Superior temporal gyrus (tissue), 1 donor: ENCODE measurements around the gene HOXB8.

ENCODE experiments used
- DNase-seq: peaks from one replicate; pipeline ENCODE4 v3.0.0-alpha.2; 2016; ENCODE audit errors: extremely low spot score

HOXB8 gene

GRCh38 chr17:48583708-48584222 lies 31.3 kb downstream of the HOXB8 start:
- no peak for DNase-seq

DNA sequence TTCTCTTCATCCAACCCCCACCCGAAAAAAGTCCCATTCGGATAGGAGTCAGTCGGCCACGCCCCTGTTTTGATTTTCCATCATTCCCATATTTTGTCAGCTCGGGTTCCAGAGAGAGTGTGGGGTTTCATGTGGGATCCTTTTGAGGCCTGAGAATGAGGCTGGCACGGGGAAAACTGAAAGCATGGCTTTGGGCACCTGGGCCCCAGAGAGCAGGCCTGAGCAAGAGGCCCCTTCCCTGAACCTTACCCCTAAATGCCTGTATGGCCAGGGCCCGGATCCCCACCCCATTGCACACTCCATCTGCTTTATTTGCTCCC lies 32.4 kb downstream of the HOXB8 start:
- no peak for DNase-seq

GRCh38 chr17:48579760-48580554 lies 35.1 kb downstream of the HOXB8 start:
- no peak for DNase-seq

DNA sequence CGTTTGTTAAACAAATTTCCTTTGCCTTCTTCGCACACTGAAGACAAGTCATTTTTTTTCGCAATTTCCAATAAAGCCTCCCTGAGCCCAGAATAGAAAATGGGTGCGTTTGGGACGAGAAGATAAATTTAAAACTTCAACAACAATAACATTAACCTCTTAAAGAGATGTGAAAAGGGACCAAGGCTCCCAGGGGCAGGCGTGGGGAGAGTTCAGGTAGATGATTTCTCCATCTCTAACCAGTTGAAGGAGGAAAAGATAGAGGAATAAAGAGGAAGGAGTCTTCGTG lies 35.7 kb downstream of the HOXB8 start:
- DNase-seq, result no peak

DNA sequence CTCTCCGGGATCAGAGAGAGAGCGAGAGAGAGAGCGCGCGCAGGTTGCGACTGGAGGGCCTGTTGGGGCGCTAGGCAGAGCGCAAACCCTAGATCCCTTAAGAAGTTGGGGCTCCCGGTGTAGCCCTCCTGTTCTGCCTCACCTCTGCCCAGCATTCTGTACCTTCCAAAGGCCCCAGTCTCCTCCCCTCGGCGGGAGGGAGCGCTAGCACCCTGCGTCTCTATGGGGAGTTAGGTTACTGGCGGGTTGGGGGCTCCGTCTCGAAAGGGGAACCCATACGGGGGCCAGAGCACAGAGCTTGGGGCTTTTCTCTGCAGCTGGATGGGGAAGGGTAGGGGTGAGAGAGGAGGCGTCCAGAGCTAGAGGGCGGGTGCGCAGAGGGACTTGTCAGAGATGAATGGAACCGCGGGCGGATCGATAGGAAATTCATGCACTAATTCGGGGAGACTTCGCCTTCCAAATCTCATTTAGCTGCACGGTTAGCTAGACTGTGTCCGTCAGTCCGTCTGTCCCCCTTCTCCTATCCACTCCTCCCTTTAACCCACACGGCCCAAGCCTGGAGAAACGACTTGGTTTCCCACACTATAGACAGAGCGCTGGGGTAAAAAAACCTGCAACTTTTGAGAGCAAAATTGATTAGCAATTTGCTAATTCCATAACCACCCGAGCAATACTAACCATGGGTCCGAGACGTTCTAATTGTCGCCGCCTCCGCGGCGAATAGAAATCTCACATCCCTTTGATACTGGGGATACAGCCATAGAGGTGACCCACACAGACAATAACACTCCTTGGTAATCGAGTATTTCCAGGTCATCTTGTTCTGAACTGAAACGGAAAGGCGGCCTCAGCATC lies 36.2 kb downstream of the HOXB8 start:
- no peak for DNase-seq

DNA sequence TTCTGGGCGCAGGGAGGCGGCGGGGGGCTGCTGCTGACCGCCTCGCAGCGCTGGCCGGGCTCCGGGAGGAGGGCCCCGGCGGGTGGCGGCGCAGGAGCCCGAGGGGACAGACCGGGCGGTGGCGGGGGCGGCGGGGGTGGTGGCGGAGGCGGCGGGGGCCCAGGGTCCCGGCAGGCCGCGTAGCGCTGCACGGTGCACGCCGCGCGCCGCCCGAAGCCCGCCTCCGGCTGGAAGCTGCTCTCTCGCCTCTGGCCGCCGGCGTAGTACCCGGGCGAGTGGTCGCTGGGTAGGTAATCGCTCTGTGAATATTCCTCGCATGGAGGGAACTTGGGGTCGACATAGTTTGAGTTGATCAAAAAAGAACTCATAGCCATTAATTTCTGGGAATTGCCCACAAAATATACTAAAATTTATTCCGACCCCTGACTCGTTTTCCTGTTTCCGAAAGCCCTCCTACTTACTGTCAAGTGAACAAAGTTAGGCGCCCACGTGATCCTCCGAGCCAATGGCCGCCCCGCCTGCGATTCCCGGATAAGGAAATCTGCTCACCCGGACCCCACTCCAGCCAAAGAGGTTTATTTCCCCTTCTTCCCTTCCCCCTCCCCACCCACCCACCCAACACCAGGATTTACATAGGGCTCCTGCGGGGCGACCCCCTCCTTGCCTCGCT lies 37.0 kb downstream of the HOXB8 start, which contains the start of gene HOXB4:
TSS of gene HOXB4 (minus strand) at position 405 of the 670 bp plus-strand sequence. CDS start at position 374, 31 bp downstream.
- DNase-seq, result no peak

DNA sequence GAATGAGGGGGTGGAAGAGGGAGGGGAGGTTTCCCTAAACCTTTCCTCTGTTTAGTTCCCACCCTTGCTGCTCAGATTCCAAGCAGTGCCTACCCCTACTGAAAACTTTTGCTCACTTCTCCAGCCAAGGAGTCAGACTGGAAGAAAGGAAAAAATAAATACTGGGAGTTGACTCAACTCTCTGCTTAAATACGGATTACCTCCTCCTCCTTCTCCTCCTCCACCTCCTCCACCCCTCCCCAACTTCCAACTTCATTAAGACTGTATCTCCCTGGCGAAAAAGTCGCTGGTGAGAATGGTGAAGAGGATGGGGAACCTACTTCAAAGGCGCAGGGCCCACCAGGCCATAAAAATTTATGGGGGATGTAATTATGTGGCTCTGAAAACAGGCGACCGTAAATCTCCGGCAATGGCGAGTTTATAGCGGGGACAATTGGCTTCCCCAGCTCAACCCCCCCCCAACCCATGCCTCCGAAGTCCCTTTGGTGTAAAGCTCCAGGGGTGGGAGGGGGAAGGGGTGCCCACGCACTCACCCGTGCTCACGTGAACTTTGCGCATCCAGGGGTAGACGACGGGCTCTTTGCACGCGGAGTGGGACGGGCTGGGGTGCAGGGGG lies 37.7 kb downstream of the HOXB8 start:
- no peak for DNase-seq

DNA sequence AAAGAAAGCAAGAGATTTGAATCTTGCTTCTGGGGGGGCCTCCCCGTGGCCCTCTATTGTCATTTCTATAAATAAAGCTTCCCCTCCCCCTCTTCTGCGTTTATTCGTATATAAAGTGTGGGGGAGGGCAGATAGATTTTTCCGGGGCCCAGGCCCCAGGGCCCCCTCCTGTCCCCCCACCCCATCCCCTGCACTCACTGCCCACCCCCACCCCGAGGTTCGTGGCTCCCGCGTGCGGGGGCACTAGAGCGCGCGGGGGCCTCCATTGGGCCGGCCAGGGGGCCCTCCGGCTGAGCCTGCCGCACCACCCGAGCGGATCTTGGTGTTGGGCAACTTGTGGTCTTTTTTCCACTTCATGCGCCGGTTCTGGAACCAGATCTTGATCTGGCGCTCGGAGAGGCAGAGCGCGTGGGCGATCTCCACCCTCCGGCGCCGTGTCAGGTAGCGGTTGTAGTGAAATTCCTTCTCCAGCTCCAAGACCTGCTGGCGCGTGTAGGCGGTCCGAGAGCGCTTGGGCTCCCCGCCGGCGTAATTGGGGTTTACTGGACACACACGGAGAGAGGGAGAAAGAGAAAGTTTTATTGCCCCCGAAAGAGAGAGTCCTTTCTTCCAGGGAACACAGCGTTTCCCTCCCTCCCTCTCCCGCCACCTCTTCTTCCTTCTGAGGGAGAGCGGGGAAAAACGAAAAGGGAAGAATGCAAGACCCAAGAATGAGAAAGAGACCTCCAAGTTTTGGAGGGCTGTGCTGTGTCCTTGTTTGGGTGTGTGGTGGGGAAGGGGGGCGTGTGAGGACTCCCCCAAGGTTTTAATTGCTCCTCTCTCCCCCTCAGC lies 38.4 kb downstream of the HOXB8 start:
- no peak for DNase-seq

DNA sequence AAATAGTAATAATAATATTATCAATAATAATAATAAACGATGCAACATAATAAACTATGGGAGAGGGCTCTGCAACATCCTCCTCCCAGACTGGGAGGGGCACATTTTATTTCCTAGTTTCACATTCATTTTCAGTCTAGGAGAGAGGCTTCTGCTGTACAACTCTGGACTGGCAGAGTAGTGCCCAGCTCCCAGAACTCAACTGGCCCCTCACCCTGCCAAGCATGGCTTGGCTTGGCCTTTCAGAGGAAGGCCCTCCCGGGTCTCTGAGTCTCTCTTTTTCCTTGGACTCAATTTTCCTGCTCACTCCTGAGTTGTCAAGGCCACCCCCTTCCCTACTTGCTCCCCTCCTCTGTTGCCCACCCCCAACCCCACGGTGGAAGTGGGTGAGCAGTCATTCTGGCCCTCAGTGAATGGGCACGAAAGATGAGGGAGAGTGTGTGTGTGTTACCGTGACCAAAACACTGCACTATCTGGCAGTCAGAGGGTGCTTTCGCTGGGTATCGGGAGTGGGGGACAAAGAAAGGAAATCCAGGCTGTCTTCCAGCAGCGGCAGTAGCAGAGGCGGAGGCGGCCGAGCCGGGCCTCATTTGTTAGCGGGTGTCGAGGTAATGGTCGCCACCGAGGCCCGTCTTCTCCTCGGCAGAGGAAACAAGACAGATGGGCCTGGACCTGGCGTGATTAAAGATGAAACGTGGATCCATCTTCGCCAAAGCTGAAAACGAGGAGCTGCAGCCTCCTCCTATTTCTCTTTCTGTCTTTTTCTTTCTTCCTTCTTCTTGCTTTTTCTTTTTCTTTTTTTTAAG lies 39.2 kb downstream of the HOXB8 start:
- DNase-seq, result no peak

GRCh38 chr17:48575066-48575582 lies 40.0 kb downstream of the HOXB8 start:
- no peak for DNase-seq

DNA sequence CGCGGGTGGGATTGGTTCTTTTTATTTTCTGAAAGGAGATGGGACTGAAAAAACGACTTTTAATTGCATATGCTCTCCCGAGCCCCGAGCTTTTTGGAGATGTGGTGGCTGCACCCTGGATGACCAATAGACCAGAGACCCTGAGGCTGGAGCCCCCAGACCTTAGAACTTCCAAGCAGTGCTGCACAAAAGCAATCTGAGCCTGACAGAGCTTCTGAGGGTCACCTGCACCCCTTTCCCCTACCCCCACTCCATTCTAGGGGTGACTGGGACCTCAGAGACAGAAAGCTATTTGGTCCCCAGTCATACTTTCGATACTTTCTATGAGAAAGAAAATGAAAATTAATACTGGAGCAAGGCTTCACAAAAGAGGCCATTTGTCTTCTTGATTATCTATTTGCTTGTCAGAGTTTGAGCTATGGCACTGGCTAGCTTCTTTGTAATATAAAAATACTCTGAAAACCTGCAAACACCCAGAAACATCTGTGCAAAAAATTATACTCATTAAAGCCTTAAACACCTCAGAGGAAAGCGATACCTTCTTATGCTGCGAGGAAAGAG lies 40.5 kb downstream of the HOXB8 start:
- no peak for DNase-seq

DNA sequence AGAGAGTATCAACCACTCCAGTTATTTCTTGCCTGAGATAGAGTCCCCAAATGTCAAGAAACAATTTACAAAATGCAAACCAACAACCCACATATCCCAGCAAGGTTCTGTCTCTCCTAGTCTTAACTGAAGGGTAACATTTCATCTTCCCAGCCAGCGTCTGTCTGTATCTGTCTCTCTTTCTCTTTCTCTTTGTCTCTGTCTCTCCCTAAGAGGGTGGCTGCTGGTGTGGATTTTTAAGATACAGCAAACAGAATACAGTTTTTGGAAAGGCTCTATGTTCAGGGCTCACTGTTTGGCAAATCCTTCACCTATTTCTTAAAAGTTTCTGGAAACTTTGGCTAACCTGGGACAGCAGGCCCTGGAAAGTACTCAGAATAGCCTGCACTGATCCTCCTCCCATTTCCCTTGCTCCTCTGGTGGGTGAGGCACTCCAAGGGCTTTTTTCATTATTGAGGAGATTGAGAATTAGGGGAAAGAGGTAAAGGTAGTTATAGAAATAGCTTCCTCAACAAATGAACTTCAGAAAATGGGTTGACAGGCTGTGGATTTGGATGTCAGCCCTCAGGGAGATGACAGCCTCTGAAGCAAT lies 43.2 kb downstream of the HOXB8 start:
- no peak for DNase-seq

- DNase-seq, result no peak
These were observed 43.9 kb downstream of the HOXB8 start for GRCh38 chr17:48571024-48571818.

GRCh38 chr17:48570325-48571023 lies 44.6 kb downstream of the HOXB8 start:
- no peak for DNase-seq

DNA sequence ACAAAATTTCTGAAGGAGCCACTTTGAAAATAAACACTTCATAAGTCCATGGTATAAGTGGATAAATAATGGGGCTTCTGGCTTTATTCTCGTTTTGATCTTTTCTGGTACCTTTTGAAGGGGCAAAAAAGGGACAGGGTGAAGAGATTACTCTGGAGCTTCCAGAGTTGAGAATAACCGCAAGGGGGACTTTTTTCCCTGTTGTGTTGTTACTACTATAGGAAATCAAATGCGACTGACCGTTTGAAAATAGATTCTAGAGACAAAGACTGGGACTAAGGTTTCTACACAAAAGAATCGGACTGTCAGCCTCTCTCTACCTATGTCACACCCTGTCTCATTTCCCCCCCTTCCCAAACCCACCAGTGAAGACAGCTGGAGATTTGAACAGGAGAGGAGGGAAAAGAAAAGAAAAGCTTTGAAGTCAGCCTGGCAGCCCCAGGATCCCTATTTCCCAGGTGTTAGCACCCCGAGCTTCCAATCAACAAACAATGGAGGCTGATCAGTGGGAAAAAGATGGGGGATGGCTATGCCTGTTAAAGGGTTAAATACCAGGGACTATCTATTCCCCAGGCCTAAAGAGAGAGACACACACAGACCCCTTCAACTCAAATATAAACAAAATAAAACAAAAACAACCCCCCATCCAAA lies 45.3 kb downstream of the HOXB8 start:
- no peak for DNase-seq

- DNase-seq, result no peak
These were observed 45.9 kb downstream of the HOXB8 start for GRCh38 chr17:48569240-48569582.

DNA sequence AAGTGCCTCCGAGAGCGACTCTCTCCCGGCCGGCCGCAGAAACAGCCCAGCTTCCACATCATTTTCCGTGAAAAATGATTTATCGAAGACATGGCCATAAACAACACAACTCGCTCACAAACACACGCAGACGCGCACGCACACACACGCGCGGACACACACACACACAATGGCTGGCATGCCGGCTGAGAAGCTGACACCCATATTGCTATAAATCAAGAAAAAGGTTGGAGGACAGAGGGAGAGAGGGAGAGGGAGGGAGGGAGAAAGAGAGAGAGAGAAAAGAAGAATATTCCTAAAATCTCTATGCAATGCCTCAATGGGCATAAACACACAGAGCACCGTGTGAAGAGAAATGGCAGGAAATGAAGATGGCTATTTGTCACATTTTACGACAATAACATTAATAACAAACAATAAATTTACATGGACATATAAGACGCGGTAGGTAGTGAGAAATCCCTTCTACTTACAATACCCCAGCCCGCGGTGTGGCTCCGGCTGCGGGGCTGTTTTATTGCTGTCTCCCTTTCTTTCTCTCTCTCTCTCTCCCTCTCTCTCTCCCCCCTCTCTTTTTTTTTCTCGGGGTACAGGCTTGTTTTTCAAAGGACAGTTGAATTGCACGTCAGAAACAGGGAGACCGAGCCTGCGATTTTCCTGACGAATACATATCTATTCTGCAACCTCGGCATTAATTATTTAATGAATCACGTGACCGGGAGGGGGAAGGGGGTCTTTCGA lies 46.4 kb downstream of the HOXB8 start:
- DNase-seq, result no peak
